GM21723 (cell line): Measurements from ENCODE around the gene TMEM82.

ENCODE experiments used
- ATAC-seq: cut with Tn5 transposase; IDR thresholded peaks from one replicate; pipeline ENCODE4 v1.9.1; 2021; ENCODE audit warnings: mild to moderate bottlenecking, moderate library complexity; ENCODE audit not compliant: unreplicated experiment

The TMEM82 gene

GRCh38 chr1:15755021-15755645 lies 12.8 kb downstream of the TMEM82 start:
- no peak for ATAC-seq

DNA sequence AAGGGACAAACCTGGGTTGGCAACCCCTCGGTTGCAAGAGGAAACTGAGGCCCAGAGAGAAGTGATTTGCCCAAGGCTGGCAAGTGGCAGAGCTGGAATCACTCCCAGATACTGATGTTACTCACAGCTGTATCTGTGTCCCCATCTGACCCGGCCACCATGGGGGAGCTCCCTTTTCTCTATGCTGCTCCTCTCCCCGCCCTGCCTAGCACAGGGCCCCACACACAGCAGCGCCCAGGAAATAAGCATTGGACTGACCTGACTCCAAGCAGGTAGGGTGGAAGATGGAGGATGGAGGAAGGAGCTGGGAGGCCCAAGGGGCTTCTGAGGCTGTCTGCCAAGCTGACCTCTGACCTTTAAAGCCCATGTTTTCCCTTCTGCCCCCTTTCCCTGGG lies 13.3 kb downstream of the TMEM82 start:
- no peak for ATAC-seq

- ATAC-seq, result no peak
These were observed 14.1 kb downstream of the TMEM82 start for GRCh38 chr1:15756143-15757015.

GRCh38 chr1:15757016-15757543 lies 14.8 kb downstream of the TMEM82 start:
- ATAC-seq, result no peak

DNA sequence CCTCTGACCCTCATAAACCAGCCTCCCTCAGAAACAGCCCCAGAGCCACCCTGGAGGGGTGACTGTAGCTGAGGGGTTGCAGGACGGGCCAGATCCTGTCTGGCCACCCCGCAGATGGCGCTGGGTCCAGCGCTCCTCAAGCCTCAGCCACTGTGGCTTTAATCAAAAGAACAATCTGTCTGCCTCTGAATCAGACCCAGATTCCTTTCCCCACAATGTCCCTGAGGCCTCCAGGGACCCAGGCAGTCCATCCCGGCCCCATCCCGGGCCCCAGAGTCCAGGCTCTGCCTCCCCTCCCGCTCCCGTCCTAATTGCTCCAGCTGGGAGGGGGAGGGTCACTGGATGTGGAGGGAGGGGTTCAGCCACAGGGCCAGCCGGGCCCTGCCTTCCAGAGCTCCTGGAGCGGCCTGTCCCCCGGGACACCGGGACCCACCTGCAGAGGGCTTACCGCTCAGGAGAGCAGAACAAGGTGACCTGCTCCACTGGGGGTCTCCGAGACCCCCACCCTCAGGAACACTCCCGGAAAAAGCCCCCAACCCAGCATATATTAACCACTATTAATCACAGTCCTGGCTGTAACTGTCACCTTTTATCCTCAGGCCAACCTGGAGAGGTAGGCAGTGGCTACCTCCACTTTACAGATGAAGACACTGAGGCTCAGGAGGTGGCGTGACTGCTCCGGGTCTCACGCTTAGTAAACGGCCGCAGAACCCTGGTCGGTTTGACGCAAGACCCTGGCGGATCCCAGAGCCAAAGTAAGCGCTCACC lies 15.5 kb downstream of the TMEM82 start:
- ATAC-seq, result no peak

DNA sequence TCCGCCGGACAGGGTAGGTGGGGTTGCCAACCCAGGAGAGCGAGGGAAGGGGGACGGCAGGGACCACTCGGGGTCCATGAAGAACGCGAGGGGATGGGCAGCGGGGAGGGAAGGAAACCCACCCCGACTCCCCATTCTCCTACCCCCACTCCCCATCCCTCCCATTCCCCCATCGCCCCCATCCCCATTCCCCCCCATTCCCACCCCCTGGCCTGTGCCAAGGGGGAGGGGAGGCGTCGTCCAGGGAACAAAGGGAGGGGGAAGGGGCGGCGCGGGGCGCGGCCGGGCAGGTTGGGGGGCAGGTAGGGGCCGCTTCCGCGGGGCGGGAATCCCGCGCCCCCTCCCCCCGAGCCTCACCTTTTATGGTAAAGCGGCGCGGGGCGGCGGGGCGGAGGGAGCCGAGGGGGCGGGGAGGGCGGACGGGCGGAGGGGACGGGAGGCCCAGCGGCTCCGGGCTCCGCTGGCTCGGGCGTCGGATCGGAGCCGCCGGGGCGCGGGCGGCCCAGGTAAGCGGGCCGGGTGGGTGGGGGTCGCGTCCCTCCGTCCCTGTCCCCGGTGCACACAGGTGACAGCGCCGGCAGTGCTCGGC lies 16.1 kb downstream of the TMEM82 start, which contains the start of gene FBLIM1:
FBLIM1 (plus strand) TSS at position 453 of the 589 bp plus-strand sequence. CDS start 6,189 bp downstream, outside the sequence.
- no peak for ATAC-seq

DNA sequence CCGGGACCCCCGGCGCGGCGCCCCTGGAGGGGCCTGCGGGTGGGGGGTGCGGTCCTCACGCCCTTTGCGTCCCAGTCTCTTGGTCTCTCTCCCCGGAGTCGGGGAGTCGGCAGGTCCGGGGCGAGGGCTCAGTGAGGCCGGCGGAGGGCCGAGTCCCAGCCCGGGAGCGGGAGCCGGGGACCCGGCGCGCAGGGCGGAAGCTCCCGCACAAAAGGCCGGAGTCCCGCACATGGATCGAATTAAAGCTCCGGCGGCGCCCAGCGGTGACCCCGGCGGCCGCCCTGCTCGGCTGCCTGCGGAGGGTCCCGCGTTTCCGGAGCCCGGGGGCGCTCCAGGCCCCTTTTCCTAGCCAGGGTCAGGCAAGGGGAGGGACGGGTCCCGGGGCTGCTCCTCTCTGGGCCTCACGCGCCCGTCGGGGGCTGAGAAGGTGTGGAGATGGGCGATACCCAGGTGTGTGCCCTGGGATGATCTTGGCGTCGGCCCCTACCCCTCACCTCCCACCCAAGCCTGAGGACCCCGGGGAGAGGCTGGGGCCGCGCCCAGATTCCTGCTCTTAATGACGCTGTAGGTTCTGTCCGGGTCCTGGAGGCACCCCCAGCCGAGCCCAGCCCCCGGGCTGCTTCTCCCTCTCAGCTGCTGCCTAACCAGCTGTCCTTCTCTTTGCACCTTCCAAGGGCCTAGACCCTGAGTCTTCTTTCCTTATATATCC lies 16.8 kb downstream of the TMEM82 start:
- no peak for ATAC-seq

DNA sequence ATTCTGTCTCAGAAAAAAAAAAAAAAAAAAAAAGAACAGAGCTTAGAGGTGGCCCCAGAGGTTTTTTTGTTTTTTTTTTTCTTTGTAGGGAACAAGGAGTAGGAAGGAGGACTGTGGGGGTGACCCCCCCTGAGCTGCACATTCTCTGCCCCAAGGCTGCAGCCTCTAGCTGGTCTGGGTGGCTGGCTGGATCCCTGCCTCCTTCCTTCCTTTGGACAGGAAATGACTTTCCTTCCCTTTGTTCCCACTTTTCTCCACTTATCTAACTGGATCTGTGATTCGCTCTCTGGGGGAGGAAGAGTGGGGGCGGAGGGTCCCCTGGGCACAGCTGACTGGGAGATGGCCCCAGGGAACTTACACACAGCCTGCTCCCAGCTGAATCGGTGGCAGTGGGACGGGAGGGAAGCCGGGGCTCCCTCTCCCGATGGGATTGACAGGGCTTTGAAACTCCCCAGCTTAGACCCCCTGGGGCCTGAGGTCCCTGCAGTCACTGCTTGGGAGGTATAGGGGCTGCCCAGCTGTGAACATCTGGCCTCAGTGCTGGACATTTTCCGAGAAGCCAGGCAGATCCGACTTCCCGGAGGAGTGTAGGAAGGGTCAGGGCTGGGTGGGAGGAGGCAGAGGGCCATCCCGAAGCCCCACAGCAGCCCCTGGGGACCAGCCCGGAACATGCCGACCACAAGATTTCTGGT lies 18.4 kb downstream of the TMEM82 start:
- no peak for ATAC-seq

GRCh38 chr1:15761366-15762128 lies 19.2 kb downstream of the TMEM82 start:
- ATAC-seq, result no peak

- no peak for ATAC-seq
These were observed 20.2 kb downstream of the TMEM82 start for GRCh38 chr1:15762546-15762945.

DNA sequence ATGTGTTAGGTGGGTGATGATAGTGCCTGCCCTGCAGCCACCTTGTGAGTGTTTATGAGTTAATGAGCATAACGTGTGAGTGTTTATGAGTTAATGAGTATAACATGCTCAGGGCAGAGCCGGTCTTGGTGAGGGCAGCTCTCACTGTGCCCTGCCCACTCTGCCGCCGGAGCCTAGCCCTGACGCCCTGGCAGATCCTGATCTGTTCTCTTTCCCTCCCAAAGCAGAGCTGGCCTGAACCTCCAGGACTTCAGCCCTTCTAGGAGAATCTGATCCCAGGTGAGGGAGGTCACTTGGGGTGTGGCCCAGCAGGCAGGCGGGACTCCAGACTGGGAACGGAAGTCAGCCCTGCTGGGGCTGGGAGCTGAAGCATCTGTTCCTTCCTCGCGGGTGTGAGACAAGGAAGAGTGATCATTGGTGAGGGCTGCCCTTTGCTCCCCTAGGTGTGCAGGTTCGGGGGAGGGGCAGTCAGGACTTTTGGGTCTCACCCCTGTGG lies 22.0 kb downstream of the TMEM82 start:
- no peak for ATAC-seq

DNA sequence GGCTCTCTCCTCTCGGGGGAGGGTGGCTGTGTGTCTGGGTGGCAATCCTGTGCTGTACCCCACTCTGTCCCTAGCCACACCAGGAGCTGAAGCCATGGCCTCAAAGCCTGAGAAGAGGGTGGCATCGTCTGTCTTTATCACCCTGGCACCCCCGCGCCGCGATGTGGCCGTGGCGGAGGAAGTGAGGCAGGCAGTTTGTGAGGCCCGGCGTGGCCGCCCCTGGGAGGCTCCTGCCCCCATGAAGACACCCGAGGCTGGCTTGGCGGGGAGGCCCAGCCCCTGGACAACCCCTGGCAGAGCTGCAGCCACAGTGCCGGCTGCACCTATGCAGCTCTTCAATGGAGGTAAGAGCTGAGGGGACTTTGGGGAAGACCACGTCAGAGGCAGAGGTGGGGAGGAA lies 22.6 kb downstream of the TMEM82 start:
- no peak for ATAC-seq

GRCh38 chr1:15765495-15766194 lies 23.3 kb downstream of the TMEM82 start:
- ATAC-seq, result no peak

DNA sequence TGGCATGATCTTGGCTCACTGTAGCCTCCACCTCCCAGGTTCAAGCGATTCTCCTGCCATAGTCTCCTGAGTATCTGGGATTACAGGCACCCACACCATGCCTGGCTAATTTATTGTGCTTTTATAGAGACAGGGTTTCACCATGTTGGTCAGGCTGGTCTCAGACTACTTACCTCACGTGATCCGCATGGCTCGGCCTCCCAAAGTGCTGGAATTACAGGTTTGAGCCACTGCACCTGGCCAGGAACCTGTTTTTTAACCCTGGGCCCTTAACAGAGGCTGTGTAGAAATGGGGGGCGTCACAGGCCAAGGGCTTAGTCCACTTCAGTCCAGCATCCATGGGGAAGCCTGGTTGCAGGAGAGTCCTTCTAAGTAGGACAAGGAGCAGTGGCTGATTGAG lies 25.6 kb downstream of the TMEM82 start:
- no peak for ATAC-seq

- no peak for ATAC-seq
These were observed 26.1 kb downstream of the TMEM82 start for GRCh38 chr1:15768388-15768787.

GRCh38 chr1:15770313-15770962 lies 28.1 kb downstream of the TMEM82 start:
- ATAC-seq, result no peak

GRCh38 chr1:15771836-15772515 lies 29.7 kb downstream of the TMEM82 start:
- no peak for ATAC-seq
